DMS 273 (cell line): ENCODE results near the gene ADD1.

Experiments used
- DNase-seq: peaks from one replicate; lab custom pipeline; 2025; ENCODE audit not compliant: unreplicated experiment; lab: John Stamatoyannopoulos, UW

ADD1 gene

DNA sequence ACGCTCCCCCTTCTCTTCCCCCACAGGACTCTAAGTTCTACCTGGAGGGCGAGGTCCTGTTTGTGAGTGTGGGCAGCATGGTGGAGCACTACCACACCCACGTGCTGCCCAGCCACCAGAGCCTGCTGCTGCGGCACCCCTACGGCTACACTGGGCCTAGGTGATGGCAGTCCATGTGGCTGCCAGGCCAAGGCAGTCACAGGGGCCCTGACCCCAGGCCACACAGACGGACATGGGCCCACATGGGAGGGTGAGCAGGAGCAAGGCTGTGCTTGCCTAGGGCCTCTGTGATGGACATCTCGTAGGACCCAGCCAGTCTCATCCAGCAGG lies 10.0 kb upstream of the ADD1 start:
- DNase-seq, result no peak

DNA sequence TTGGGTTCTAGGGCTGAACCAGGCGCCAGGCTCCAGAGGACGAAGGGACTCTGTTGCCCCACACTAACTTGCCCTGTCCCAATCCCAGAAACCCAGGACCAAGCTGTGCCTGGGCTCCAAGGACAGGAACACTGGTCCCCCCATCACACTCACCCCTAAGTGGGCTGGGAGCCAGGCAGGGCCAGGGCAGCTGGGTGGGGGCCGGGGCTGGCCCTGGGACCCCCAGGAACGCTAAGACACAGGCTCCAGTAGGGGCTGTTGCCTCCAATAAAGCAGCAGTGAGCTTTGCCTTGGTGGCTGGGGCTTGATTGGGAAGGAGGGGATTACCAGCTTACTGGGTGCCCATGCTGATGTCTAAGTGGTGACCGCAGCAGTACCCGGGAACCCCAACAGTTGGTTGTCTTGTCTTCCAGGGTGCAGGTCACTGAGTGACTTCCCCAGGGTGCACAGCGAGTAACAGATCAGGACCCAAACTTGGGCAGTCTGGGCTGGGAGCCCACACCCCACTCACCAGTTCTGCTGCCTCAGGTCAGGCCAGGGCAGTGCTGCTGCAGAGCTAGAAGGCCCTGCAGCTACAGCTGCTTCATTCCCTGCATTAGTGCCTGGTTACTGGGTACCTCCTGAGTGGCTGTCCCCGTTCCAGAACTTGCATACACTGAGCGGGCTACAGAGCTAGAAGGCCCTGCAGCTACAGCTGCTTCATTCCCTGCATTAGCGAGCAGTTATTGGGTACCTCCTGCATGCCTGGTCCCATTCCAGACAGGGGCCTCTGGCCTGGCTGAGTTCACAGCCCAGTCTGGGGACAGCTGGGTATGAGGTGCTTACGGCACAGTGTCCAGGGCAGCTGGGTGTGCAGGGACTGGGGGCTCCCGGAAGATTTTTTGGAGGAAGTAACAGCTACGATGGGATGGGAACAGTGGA lies 9.4 kb upstream of the ADD1 start:
- DNase-seq, result no peak

DNA sequence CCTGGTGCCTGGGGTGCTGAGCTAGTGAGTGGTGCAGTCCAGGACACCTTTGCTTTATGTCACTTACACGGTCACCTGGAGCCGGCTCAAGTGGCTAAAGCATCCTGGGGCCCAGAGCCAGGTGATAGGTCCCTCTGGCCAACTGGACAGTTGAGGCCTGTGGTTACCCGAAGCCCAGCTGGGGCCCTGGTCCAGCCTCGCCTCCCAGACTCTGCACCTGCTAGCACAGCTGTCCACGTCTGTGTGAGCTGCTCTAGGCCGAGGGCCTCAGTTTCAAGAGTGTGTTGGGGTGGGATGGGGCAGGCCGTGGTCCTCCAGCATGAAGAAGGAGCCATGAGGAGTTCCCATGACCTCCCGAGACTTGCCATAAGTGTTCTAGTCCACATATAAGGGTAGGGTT lies 7.7 kb upstream of the ADD1 start:
- DNase-seq, result no peak

DNA sequence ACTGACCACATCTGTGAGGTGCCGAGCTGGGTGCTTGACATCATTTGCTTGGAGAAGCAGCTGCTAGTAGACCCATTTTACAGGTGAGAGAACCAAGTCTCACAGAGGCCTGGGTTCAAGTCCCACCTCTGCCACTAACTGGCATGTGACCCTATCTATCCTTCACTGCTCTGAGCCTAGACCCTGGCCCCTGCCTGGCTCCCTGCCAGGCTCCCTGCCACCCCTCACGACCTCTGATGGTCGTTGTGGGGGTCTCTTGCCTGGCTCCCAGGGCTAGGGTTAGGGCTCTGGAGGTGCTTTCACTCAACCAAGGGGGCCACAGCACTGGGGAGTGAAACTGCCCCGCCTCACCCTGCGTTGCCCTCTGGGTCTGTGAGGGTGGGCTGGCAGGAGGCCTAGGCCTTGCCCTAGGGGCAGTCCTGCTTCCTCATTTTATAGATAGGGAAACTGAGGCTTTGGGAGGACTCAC lies 7.2 kb upstream of the ADD1 start:
- no peak for DNase-seq

DNA sequence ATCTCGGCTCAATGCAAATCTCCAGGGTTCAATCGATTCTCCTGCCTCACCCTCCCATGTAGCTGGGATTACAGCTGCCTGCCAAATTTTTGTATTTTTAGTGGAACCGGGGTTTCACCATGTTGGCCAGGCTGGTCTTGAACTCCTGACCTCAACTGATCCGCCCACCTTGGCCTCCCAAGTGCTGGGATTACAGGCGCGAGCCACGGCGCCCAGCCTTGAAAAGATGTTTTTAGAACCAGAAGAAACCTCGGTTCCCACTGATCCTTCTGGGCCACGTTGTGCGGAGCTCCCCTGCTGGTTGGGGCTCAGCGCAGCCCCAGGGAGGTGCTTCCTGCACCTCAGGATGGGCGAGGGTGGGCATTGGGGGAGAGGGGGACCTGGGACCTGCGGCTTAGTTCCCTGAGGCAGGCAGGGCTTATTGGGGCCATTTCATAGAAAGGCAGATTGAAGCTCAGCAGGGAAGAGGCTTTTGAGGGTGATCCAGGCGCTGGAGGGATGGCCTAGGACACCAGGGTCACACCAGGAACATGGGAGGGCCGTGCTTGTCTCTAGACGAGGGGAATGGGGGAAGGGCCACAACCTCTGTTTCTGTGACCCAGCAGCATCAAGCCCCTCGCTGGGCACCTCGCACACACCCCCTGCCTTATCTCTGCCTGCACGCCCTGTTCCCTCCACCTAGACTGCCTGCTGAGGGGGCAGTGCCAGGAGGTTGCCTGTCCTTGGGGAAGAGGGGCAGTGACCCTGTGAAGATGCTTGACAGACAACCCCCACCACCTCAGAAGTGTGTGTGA lies 6.3 kb upstream of the ADD1 start:
- DNase-seq, result no peak

DNA sequence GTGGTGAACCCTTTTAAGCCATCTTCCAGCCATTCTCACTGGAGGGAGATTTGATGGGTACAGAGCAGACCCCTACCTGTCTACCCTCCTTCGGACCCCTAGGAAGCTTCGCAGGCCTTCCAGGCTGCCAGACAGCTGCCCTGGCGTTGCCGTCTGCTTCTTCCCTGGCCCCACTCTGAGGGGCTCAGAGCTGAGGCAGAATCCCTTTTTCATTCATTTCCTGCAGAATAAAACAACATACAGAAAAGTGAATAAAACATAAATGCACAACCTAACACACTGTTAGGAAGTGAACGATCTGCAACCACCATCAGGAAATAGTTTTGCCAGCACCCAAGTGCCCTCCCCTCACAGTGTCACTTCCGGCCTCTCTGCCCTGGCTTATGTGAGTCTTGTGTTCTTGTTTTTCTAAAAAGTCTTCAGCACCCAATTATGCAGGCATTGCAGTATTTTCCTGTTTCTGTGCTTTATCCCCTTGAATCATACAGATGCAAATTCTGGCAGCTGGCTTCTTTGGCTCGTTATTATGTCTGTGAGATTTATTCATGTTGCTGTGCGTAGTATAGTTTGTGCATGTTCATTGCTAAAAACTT lies 5.6 kb upstream of the ADD1 start:
- DNase-seq, result no peak

GRCh38 chr4:2839060-2839459 lies 4.6 kb upstream of the ADD1 start:
- no peak for DNase-seq

- no peak for DNase-seq
Measured at GRCh38 chr4:2842687-2843262, 869 bp upstream of the ADD1 start.

DNA sequence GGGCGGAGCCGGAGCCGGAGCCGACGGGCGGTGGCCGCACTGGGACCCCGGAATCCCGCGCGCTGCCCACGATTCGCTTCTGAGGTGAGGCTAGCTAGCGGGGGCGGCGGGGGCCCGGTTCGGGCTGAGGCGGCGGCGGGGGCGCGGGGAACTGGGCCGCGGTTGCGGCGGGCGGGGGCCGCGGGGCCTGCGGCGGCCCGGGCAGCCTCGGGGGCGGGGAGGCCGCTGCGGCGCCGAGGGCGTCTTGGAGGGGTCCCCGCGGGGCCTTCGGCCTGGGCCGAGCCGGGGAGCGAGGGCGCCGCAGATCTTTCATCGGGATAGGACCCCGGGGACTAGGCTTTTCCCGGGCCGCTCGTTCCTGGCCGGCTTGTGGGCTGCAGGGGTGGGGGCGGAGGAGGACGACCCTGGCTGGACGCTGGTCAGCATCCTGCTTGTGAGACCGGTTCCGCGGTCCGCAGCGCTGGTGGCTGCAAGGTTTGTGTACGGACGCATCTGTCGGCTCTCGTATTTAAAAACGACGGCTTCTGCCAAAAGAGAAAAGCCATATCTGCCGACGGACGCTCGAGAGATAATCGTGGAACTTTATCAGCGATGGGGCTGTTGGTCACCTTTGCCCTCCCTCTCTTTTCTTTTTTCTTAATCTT lies 419 bp downstream of the ADD1 start:
- DNase-seq, result peak; percentile 49

DNA sequence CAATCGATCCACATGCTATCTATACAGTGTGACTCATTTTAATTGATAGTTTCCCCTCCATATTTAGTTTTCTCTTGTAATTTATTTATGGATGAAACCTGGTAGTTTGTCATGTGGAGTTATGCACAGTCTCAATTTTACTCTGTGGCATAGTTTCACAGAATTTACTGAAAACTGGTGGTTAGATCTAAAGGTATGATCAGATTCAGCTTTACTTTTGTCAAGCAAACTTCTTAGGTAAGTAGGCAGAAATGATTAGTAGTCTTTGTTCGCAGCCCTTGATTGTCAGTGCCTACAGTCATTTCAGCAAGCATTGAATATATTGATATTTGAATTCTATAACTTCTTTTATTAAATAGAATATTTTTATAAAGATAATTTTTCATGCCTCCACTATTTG lies 2.5 kb downstream of the ADD1 start:
- DNase-seq, result no peak

DNA sequence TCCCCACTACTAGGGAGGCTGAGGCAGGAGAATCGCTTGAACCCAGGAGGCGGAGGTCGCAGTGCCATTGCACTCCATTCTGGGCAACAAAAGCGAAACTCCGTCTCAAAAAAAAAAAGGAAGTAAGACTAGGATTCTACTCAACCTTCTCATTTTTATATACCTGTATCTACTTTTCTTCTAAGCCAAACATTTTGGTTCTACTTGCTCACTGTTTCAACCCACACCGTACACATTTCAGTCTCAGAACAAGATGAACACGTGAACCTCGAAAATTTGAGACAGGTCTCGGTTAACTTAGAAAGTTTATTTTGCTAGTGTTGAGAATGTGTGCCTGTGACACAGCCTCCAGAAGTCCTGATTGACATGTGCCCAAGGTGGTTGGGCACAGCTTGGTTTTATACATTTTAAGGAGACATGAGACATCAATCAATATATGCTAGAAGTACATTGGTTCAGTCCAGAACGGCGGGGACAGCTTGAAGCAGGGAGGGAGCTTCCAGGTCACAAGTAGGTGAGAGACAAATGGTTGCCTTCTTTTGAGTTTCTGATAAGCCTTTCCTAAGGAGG lies 3.7 kb downstream of the ADD1 start:
- DNase-seq, result no peak

GRCh38 chr4:2848449-2848848 lies 4.8 kb downstream of the ADD1 start:
- DNase-seq, result no peak

DNA sequence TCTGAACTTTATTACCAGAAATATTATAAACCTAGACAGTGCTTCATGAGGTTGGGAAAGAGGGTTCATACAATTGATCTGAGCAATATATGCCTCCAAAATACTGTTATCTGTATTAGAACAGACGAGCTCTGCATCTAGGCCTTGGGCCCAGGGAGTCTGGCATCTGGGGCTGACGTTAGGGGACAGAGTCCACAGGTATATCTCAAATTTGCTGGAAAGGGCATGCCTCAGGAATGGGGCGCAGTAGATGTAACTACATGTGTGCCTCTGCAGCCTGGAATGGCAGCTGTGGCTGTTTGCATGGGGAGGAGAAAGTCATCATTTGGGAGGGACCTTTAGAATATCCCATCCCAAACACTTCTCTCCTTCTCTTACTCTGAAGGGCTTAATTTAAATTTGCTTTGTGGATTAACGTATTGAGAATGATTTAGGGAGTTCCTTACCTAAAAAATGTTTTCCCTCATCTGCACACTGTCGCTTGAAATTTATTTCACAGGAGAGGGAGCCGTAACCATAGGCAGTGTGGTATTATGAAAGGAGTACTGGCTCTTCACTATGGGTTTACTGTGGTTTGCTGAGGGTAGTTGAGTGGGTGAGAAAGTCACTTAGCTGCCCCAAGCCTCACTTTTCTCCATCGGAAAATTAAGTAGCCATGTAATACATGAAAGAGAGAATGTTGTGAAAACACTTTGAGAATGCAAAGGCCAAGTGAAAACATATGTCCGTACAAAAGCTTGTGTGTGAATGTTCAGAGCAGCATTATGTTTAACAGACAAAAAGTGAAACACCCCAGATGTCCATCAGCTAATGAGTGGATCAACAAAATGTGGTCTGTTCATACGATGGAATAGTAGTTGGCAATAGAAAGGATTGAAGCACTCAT lies 5.9 kb downstream of the ADD1 start:
- DNase-seq, result no peak

DNA sequence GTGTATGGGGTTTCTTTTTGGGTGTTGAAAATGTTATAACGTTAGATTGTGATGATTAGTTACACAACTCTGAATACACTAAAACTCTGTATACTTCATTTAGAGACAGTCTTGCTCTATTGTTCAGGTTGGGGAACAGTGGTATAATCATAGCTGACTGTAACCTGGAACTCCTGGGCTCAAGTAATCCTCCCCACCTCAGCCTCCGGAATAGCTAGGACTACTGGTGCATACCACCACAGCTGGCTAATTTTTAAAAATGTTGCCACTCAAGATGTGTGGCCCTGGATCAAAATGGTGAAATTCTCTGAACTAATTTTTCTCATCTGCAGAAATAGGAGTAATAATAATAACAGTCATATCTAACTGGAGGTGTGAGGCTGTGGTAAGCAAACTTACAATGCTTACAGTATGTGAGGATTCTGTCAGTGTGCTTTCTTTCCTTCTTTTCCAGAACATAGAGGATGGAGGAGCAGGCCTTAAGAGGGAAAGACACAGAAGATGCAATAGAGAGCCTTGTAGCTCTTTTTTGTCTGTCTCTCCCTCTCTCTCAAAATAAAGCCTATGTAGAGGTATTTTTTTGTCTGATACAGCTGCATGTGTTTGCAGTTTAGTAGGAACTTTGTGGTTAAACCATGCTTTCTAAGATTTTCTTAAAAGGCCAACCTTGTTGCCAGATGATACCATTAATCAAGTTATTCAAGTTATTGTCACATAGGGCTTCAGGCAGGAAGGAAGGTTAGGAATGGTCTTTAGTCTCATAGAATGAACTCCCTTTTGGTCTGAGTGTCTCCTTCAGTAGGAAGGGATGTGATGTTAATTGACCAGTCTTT lies 7.5 kb downstream of the ADD1 start:
- no peak for DNase-seq

GRCh38 chr4:2852481-2852921 lies 8.9 kb downstream of the ADD1 start:
- no peak for DNase-seq

DNA sequence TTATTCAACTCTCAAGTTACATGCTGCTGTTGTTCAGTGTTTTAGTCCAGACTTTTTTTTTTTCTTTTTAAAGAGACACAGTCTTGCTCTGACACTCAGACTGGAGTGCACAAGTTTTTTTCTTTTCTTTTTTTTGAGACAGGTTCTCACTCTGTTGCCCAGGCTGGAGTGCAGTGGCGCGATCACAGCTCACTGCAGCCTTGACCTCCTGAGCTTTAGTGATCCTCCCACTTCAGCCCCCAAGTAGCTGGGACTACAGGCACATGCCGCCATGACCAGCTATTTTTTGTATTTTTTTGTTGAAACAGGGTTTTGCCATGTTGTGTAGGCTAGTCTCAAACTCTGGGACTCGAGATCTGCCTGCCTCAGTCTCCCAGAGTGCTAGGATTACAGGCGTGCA lies 11.9 kb downstream of the ADD1 start:
- DNase-seq, result no peak

DNA sequence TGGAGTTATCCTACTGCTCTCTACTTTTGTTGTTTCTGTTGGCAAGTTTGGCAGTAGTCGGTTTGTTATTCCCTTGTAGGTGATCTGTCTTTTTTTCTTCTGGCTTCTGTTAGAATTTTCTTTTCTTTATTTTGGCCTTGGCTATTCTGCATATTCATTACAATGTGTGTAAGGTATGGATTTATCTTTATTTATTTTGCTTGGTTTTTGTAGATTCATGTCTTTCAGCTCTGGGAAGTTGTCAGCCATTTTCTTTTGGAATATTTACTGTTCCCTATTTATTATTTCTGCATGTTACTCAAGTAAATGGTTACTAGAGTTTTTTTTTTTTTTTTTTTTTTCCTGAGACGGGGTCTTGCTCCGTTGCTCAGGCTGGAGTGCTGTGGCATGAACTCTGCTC lies 12.6 kb downstream of the ADD1 start:
- DNase-seq, result no peak

GRCh38 chr4:2857349-2857927 lies 13.8 kb downstream of the ADD1 start:
- DNase-seq, result no peak
